Stomach (tissue), 4 donors: ENCODE data around the gene TANGO2.

ENCODE experiments used
- EP300 ChIP-seq: sonication (generic); formaldehyde crosslinking; IDR thresholded peaks from one replicate; pipeline ENCODE4 v1.6.1; 2017; ENCODE audit warnings: antibody characterized with exemption
- POLR2A ChIP-seq, 4 donors: fragments of 450-650 bp; IDR thresholded peaks; one replicate each; pipeline ENCODE4 v1.6.1; 2016; ENCODE audit warnings: antibody characterized with exemption in 4 of 4, control low read depth in 2 of 4, mild to moderate bottlenecking in 1 of 4, moderate library complexity in 1 of 4
- TF ChIP-seq, protein P1 (sequence below), 7 experiments: fragments of 450-650 bp in 4 of 7; fragments of 200-600 bp in 3 of 7; sonication (generic) in 3 of 7; IDR thresholded peaks; one replicate each; pipeline ENCODE4 v1.5.1; 2016 to 2019; ENCODE audit warnings: antibody characterized with exemption in 7 of 7, control low read depth in 2 of 7, mild to moderate bottlenecking in 1 of 7

- TF ChIP-seq EP300 (no peak), POLR2A (IDR thresholded peaks at IDR 0.05) (no peak)
- TF ChIP-seq, protein P1, sequence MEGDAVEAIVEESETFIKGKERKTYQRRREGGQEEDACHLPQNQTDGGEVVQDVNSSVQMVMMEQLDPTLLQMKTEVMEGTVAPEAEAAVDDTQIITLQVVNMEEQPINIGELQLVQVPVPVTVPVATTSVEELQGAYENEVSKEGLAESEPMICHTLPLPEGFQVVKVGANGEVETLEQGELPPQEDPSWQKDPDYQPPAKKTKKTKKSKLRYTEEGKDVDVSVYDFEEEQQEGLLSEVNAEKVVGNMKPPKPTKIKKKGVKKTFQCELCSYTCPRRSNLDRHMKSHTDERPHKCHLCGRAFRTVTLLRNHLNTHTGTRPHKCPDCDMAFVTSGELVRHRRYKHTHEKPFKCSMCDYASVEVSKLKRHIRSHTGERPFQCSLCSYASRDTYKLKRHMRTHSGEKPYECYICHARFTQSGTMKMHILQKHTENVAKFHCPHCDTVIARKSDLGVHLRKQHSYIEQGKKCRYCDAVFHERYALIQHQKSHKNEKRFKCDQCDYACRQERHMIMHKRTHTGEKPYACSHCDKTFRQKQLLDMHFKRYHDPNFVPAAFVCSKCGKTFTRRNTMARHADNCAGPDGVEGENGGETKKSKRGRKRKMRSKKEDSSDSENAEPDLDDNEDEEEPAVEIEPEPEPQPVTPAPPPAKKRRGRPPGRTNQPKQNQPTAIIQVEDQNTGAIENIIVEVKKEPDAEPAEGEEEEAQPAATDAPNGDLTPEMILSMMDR (IDR thresholded peaks at IDR 0.05): no peak
These were observed 1.0 kb upstream of the TANGO2 start for GRCh38 chr22:20019661-20020532.
